ENCODE measurements around the gene COL25A1.
"Not testable (repeated sequence)": the region's sequence is repeated elsewhere in the genome, so short reads cannot be mapped to it uniquely, and the experiment has no call there.

Gene COL25A1

DNA sequence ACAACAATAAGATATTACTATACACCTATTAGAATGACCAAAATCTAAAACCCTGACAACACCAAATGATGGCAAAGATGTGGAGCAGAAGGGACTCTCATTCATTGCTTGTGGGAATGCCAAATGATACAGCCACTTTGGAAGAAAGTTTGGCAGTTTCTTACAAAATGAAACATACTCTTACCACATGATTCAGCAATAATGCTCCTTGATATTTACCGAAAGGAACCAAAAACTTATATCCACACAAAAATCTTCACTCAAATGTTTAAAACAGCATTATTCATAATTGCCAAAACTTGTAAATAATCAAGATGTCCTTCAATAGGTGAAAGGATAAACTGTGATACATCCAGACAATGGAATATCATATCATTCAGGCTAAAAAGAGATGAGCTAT lies 180.9 kb downstream of the COL25A1 start:
- no peak for DNase-seq (ENCODE audit: low spot score)

DNA sequence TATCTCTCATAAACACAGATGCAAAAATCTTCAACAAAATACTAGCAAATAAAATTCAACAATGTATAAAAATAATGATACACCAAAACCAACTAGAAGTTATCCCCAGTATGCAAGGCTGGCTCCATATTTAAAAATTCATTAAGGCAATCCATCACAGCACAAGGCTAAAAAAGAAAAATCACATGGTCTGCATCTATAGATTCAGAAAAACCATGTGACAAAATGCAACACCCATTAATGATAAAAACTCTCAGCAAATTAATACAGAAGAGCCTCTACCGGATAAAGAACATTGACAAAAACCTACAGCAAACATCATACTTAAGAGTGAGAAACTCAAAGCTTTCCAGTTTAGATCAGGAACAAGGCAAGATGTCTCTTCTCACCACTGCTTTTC lies 182.6 kb downstream of the COL25A1 start:
- DNase-seq (ENCODE audit: low spot score), result no peak

DNA sequence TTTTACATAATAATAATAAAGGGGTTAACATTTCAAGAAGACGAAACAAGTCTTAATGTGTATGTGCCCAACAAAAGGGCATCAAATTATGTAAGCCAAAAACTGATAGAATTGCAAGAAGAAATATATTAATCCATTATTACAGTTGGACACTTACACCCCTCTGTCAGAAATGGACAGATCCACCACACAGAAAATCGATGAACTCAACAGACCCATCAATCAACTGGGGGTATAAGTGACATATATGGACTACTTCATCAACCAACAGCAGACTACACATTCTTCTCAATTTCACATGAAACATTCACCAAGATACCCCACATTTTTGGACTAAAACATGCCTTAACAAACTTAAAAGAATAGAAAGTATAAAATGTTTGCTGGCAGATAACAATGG lies 183.8 kb downstream of the COL25A1 start:
- no peak for DNase-seq (ENCODE audit: low spot score)

DNA sequence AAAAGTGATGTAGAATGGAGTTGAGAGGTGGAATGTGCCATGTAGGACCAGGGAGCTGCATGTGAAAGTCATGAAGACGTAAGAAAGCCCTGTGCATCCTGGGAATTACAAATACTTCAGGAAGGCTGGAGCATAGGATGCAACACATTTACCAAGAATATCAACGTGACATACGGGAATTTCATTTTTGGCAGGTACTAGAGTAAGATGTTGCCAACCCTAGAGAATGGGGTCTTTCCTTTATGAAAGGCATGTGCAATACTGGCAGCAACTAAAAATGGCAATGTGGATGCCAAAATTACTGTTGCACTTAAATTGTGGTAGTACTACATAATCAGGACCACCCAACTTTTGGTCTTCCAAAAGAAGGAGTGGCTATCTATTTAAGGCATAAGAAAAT lies 188.0 kb downstream of the COL25A1 start:
- DNase-seq (ENCODE audit: low spot score), result no peak

DNA sequence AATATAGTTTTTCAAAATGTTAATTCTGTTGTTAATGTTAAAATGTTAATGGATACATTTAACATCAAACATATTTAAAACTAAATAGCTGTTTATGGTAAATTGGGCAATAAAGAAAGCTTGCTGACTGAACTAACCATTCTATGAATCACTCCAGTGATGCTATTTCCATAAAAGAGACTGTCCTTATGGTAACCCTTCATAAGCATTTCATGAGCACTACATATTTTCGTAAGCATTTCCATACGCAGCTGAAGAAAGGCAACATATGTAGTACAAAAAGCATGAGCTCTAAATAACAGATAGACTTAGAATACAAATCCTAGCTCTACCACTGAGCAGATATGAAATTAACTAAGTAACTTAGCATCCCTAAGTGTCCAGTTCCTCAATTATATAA lies 188.9 kb downstream of the COL25A1 start:
- DNase-seq (ENCODE audit: low spot score), result no peak

DNA sequence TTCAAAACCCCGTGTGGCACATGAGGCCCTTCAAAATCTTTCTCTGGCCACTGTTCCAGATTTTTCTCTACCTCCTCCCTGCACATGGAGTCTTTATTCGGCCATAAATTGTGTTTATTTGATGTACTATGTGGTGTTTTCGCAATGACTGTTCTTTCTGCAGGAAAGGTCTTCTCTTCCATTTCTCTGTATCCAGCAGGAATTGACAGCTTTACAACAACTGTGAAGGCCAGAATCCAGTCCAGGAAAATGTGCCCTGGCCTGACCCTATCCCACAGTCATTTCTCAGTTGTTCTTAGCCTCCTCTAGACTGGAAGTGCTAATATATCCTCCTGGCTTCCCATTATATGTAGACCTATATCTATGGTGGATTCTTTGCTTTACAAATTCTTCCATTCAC lies 191.4 kb downstream of the COL25A1 start:
- DNase-seq (ENCODE audit: low spot score), result no peak

DNA sequence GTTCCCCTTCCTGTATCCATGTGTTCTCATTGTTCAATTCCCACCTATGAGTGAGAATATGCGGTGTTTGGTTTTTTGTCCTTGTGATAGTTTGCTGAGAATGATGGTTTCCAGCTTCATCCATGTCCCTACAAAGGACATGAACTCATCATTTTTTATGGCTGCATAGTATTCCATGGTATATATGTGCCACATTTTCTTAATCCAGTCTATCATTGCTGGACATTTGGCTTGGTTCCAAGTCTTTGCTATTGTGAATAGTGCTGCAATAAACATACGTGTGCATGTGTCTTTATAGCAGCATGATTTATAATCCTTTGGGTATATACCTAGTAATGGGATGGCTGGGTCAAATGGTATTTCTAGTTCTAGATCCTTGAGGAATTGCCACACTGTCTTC lies 194.2 kb downstream of the COL25A1 start:
- not testable (repeated sequence) for DNase-seq (ENCODE audit: low spot score)

DNA sequence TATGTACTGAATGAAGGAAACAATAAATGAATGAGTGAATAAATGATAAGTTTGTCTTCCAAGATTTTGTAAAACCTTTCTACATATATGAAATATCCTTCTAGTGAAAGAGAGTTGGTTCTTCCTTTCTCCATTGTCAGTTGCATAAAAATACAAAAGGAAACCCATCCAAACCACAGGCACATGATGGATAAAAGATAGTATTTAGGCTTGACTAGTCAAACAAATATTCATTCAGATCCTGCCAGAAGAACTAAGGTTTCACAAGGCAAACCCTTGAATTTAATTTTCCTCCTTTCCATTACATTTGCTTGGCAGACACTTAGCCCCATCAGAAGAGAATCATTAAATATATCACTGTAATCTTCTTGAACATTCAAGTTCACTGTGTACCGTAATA lies 208.4 kb downstream of the COL25A1 start:
- no peak for DNase-seq (ENCODE audit: low spot score)

DNA sequence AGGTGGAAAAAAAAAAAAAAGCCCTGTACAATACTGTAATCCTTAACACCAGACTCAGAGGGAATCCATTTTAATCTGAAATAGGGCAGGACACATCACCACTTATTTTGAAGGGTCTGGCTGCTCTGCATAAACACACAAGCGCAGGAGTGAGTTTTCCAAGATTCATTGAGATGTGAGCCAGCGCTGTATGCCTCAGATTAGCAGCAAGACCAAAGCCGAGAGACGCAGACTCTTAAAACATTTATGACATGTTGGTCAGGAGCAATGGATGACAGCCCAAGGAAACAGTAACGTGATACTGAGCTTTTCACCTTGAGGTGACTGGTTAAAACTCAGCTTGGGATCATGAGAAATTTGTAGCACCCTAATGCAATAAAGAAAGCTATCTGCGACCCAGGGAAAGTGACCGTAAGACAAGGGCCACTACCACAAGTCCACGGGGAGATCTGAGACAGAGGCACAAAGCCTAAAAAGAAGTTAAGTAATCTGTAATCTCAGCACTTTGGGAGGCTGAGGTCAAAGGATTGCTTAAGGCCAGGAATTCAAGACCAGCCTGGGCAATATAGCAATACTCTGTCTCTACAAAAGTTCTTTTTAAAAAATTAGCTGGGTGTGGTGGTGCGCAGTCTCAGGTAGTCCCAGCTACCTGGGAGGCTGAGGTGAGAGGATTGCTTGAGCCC lies 210.6 kb downstream of the COL25A1 start:
- DNase-seq (ENCODE audit: low spot score), result no peak

DNA sequence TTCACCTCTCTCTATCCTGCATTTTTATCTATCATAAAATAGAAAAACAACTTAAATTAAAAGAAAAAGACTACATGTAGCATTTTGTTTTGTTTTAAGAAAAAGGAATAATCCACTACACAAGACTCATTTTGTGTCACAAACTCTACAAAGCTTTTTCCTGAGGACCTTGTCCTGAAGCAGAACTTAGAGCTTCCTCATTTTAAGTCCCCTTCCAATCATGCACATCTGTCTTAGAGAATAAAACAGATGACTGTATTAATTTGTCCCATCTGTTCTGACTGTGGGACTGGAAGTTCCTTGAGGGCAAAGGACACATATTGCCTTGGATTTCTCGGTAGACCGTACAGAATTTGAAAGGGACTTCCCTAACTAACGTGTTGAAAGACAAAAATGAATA lies 218.5 kb downstream of the COL25A1 start:
- DNase-seq (ENCODE audit: low spot score), result no peak

DNA sequence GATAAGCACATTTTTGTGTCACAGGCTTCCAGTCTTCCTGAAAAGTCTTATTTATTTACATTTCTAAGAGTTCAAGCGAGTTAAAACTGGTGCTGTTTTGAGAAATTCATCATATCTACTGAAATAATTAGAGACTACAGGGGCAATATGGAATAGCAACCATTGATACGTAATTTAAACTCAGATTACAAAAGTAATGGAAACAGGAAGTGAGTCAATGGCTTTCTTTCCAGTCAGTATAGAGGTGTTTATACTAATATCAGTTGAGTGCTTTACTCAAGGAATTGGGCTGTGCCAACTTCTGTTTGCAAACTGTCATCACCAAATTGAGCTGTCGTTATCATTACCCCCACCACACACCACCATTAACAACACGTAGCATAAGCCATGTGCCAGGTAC lies 222.7 kb downstream of the COL25A1 start:
- DNase-seq (ENCODE audit: low spot score), result no peak

DNA sequence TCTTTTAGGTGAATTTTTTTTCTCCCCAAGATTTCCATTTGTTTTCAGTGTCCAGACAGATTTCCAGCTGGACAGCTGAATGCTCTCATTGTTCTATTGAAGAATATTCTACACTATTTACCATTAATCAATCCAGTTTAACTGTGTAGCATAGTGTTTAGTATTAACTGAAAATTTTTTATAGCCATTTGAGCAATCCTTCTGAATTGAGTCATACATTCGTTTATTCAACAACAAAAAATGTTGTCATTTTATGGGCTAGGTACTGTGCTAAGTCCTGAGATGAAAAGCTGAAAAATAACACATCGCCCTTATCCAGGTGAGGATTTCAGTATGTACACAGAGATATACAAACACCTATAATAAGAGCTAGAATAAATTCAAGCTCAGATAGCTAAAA lies 223.3 kb downstream of the COL25A1 start:
- DNase-seq (ENCODE audit: low spot score), result no peak

DNA sequence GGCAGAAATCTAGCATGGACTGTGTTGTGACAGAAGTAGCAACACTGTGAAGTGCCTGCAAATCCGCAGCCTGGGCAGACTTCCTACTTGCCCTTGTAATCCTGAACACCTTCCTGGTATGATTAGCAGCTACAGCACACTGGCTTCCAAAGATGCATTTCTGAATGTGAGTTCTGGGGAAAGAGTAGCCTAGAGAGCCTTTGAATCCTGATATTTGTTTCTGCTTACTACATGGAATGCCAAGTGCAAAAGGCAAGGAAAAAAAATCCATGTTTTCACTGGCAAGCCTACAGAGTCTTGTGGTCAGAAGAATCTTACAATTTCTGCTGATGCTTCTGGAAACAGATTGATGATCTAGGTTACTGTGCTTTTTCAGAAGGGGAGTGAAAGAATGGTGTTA lies 223.7 kb downstream of the COL25A1 start:
- no peak for DNase-seq (ENCODE audit: low spot score)

DNA sequence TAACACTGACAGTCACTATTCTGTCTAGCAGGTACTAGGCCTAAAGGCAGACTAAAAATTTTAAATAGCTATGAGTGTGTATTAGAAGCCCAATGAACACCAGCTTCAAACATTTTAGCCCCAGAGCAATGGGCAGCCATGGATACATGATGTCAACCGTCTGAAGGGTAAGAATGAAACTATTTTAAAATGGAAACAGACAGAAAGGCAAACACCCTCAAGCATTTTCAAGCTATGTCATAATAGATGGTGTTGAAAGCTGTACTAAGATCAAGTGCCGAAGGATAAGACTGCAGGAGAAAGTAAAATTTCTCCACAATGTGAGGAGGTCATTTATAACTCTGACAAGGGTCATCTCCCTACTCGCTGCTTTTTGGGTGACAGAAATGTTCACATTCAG lies 225.0 kb downstream of the COL25A1 start:
- no peak for DNase-seq (ENCODE audit: low spot score)

DNA sequence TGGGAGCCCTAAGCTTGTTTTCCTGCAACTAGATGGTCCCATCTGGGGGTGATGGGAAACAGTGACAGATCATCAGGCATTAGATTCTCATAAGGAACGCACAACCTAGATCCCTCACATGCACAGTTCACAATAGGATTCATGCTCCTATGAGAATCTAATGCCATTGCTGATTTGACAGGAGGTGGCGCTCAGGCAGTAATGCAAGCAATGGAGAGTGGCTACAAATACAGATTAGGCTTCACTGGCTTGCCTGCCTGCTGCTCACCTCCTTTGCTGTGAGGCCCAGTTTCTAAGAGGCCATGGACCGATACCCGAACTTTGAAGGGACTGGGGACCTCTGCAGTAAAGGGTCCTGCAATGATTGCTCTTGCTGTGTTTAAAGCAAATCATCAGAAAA lies 225.7 kb downstream of the COL25A1 start:
- DNase-seq (ENCODE audit: low spot score), result not testable (repeated sequence)

DNA sequence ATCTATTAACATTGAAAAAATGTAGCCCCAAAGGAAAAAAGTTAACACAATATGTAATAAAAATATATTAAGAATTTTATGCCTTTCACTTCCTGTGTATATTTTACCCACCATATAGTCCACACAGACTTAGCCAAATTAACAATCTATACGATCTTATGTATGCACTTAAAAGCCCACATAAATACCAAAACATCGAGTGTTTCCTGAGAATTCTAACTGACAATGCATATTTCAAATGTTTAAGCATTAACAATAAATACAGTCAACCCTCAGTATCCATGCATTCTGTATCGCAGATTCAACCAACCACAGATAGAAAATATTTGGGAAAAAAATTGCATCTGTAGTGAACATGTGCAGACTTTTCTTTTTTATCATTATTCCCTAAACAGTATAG lies 226.8 kb downstream of the COL25A1 start:
- DNase-seq (ENCODE audit: low spot score), result no peak

DNA sequence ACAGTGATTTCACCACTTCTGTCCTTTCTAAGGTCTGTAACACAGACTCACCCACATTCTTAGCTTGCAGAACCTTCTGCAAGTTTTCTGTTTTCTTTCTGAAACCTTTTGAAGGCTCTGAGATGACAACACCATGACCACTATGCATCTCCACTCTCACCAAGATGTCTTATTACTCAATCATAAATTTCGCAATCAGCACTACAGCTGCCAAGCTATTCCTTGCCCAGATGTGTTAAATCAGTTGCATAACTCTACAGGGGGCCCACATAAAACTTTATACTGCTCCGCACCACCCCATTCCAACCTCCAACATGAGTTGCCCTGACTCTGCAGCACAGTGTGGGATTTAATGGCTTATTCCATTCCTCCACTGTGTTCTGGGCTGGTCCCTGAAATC lies 229.9 kb downstream of the COL25A1 start:
- no peak for DNase-seq (ENCODE audit: low spot score)

DNA sequence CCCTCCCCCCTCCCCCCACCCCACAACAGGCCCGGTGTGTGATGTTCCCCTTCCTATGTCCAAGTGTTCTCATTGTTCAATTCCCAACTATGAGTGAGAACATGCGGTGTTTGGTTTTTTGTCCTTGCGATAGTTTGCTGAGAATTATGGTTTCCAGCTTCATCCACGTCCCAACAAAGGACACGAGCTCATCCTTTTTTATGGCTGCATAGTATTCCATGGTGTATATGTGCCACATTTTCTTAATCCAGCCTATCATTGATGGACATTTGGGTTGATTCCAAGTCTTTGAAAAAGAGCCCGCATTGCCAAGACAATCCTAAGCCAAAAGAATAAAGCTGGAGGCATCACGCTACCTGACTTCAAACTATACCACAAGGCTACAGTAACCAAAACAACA lies 231.8 kb downstream of the COL25A1 start:
- not testable (repeated sequence) for DNase-seq (ENCODE audit: low spot score)

DNA sequence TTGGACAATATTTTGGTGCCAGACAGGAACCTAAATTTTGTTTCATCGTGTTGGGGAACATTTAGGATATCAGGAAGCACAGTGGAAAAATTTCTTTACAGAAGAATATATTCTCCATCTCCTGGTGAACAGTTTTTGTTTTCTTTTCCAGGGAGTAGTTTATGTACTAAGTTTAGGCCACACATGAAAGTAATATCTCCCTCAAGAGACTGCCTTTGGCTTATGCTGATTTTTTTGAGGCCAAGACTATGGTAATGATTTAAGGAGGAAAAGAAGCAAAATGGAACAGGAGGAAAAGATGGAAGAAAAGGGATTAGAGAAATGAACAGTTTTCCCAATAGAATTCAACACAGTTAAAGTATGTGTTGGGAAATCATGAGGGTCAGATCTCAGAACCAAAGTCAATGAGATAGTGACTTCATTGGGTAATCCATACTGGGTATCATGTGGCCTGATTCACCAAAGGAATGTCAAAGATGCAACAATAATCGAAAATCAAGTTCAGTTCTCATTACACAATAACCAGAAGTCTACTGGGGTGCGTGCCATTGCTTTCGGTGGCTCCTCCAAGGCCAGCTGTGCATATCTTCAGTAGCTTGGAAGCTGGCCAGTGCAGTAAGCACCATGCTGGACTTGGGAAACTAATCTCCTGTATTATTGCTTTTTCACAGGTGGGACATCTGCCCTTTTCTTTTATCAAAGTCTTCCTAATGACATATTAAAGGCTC lies 234.8 kb downstream of the COL25A1 start:
- DNase-seq (ENCODE audit: low spot score), result no peak

DNA sequence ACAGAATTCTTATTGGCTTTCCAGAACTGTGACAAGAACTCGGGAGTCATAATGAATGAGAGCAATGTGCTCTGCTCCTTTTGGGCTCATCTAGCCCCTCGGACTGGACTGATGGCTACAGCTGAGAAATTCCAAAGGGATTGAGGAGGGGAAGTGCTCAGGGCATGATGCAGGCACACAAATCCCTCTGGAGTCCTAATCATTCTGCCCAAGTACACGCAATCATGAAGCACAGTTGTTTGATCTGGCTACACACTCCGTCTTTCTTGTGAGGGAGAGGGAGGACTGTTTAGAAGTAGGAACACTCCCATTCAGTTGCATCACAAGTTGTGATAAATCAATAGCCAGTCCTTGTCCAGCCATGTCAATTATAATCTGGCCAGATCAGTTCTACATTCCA lies 237.5 kb downstream of the COL25A1 start:
- no peak for DNase-seq (ENCODE audit: low spot score)

DNA sequence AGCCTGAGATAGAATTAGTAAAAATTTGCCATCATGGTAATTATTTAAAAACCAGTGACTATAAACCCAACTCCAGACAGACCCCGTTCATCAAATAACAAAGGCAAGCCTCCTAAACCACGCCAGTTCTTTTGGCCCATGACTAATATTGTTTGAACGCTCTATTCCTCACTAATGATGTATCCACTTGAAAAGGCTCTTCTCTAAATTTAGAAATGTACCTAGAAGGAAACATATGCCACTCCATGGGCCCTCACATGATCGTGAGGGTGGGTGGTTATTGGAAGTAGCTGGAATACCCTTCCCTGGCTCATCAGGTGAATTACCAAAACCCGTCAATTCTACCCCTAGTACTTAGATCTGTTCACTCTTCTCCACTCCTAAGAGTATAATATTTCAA lies 249.2 kb downstream of the COL25A1 start:
- no peak for DNase-seq (ENCODE audit: low spot score)

DNA sequence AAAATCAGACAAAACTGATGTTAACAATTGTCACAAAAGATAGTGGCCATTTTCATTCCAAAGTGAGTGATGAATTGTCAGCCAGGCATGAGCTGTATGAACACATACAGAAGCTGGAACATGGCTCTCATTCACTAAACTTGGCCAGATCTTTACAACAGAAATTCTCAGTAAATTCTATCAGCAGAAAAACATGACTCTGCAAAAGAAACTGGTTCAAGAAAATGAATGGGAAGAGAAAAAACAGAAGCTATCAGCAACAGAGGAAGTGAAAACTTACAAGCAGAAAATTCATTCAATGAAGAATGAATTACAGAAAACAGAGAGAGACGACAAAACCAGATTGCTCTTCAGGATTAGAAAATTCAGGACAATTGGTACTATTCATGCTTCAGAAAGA lies 249.6 kb downstream of the COL25A1 start:
- no peak for DNase-seq (ENCODE audit: low spot score)

DNA sequence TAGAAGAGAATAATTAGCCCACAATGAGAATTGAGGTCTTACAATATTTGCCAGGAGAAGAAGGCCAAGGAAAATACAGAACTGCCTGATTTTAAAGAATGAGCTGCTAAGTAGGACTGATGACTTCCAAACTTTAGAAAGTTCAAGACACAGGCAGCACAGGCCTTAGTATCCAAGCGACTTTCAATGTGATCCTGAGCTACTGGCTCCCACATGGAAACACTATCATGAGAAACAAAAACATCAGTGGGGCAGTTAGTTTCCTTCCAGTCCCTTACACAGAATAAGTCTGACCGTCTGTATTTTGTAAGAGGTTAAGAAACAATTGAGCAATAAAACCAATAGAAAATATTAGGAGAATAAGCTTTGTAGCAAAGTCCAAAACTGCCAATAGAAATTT lies 251.4 kb downstream of the COL25A1 start:
- DNase-seq (ENCODE audit: low spot score), result no peak

DNA sequence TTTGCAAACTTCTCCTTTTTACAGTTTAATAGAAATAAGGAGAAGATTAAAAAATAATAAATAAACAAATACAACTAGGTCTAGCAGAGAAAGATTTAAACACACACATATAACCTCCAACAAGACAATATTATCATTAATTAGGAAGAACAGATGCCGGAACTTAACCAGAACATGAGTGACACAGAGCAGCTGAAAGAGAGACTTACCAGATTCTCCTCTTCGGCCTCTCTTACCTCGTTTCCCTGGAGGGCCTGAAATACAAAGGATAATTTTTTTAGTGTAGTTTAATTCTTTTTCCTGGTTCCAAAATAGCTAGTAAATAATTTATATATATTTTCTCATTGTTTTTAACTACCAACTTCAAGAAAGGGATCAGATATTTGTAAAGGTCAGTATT lies 252.5 kb downstream of the COL25A1 start:
- no peak for DNase-seq (ENCODE audit: low spot score)
